A549 (cell line): ENCODE measurements around the gene PAFAH1B2. TPM values are rescaled to one million over a fixed set of nuclear protein-coding genes. Genes with fewer than 3 reads are reported as not detected.

ENCODE experiments used
- ATAC-seq, 2 experiments: fragments of 200-7000 bp in 1 of 2; fragments of >200 bp in 1 of 2; cut with Nextera tagmentation in 1 of 2; cut with Tn5 transposase in 1 of 2; 3 replicates each; pipeline versions ENCODE4 v1.8.0 to v1.9.1; 2018 to 2020; ENCODE audit warnings: mild to moderate bottlenecking in 1 of 2, moderate library complexity in 1 of 2
- CTCF ChIA-PET: fragments of 300-600 bp; sonication (Branson Sonifier 250); formaldehyde crosslinking; extraction: SDS; loops from one replicate; lab custom pipeline; 2021; ENCODE audit warnings: antibody characterized with exemption, inconsistent platforms; lab: Yijun Ruan, JAX
- POLR2A ChIA-PET: fragments of 350-600 bp; formaldehyde crosslinking; extraction: SDS; loops from one replicate; lab custom pipeline; 2021; ENCODE audit warnings: antibody characterized with exemption, inconsistent platforms; lab: Yijun Ruan, JAX
- DNase-seq, 2 experiments: peaks; one replicate each; pipeline versions ENCODE4 v3.0.0 to v3.0.0-alpha.2; 2011 to 2016; ENCODE audit warnings: low read depth in 1 of 2, low spot score in 1 of 2
- FAIRE-seq: peaks from 2 replicates; lab custom pipeline; 2011; peaks lifted over from hg19 to GRCh38; lab: Jason Lieb, UNC
- H3K27ac ChIP-seq, 2 experiments: fragments of >200 bp; sonication (Bioruptor Twin); formaldehyde crosslinking; 3 replicates each; pipeline ENCODE4 v1.5.1; 2016 to 2017
- H3K4me1 ChIP-seq: fragments of >200 bp; sonication (Bioruptor Twin); formaldehyde crosslinking; 3 replicates; pipeline ENCODE4 v1.6.1; 2016
- H3K4me2 ChIP-seq: fragments of >200 bp; sonication (Bioruptor Twin); formaldehyde crosslinking; 3 replicates; pipeline ENCODE4 v1.6.1; 2016
- H3K4me3 ChIP-seq: fragments of >200 bp; sonication (Bioruptor Twin); formaldehyde crosslinking; 3 replicates; pipeline ENCODE4 v1.5.1; 2016
- H3K9me3 ChIP-seq: fragments of >200 bp; sonication (Bioruptor Twin); formaldehyde crosslinking; 3 replicates; pipeline ENCODE4 v1.6.1; 2016
- CBX2 ChIP-seq: fragments of 200-600 bp; sonication (generic); IDR thresholded peaks from 2 replicates; pipeline ENCODE4 v1.6.1; 2016; ENCODE audit warnings: low read depth, mild to moderate bottlenecking, borderline replicate concordance
- CBX8 ChIP-seq: fragments of 200-600 bp; sonication (generic); IDR thresholded peaks from 2 replicates; pipeline ENCODE4 v1.6.1; 2016
- CHD2 ChIP-seq: fragments of 150-350 bp; IDR thresholded peaks from 2 replicates; pipeline ENCODE4 v1.6.1; 2014; ENCODE audit warnings: low read length; ENCODE audit not compliant: partially characterized antibody
- CHD4 ChIP-seq: fragments of 200-600 bp; sonication (generic); IDR thresholded peaks from 2 replicates; pipeline ENCODE4 v1.6.1; 2016; ENCODE audit warnings: antibody characterized with exemption, mild to moderate bottlenecking, borderline replicate concordance
- FOSL2 ChIP-seq, 2 experiments: fragments of 450-650 bp in 1 of 2; fragments of >200 bp in 1 of 2; sonication (Bioruptor Twin) in 1 of 2; formaldehyde crosslinking; IDR thresholded peaks; 2 replicates each; pipeline versions ENCODE4 v1.5.0 to v1.6.1; 2016 to 2020; ENCODE audit warnings: mild to moderate bottlenecking in 1 of 2, moderate library complexity in 1 of 2
- HDAC2 ChIP-seq: fragments of 200-600 bp; sonication (generic); IDR thresholded peaks from 2 replicates; pipeline ENCODE4 v1.6.1; 2016
- HEYL ChIP-seq: fragments of 250-450 bp; sonication (Bioruptor Pico); IDR thresholded peaks from 2 replicates; pipeline ENCODE4 v1.8.0; 2021; ENCODE audit warnings: mild to moderate bottlenecking, moderate library complexity
- HOXB13 ChIP-seq: fragments of 250-450 bp; sonication (Bioruptor Pico); IDR thresholded peaks from 2 replicates; pipeline ENCODE4 v1.5.0; 2020; ENCODE audit warnings: low read depth, mild to moderate bottlenecking, moderate library complexity
- HOXB5 ChIP-seq: fragments of 250-450 bp; sonication (Bioruptor Pico); IDR thresholded peaks from 2 replicates; pipeline ENCODE4 v1.5.0; 2020; ENCODE audit warnings: mild to moderate bottlenecking, moderate library complexity
- JUN ChIP-seq, 2 experiments: fragments of >200 bp; sonication (Bioruptor Twin); formaldehyde crosslinking; IDR thresholded peaks; 2 replicates in 1 of 2; 3 replicates in 1 of 2; pipeline ENCODE4 v1.6.1; 2016 to 2017
- KDM1A ChIP-seq: fragments of 200-600 bp; sonication (generic); IDR thresholded peaks from 2 replicates; pipeline ENCODE4 v1.6.1; 2016; ENCODE audit warnings: low read depth, mild to moderate bottlenecking
- MAFK ChIP-seq: fragments of 450-650 bp; IDR thresholded peaks from 2 replicates; pipeline ENCODE4 v1.6.1; 2014; ENCODE audit not compliant: partially characterized antibody
- MYC ChIP-seq: IDR thresholded peaks from 2 replicates; pipeline ENCODE4 v1.6.1; 2012; ENCODE audit warnings: mild to moderate bottlenecking, inconsistent platforms, low read length, improper control_type of control experiment, borderline replicate concordance
- POLR2AphosphoS2 ChIP-seq: conservative IDR thresholded peaks from 2 replicates; pipeline ENCODE4 v1.6.1; 2012; ENCODE audit warnings: low read length, improper control_type of control experiment, inconsistent platforms
- RAD21 ChIP-seq, 2 experiments: fragments of >200 bp in 1 of 2; sonication (Bioruptor Twin) in 1 of 2; formaldehyde crosslinking in 1 of 2; IDR thresholded peaks in 1 of 2; conservative IDR thresholded peaks in 1 of 2; 2 replicates in 1 of 2; 3 replicates in 1 of 2; pipeline ENCODE4 v1.6.1; 2012 to 2018; ENCODE audit warnings: inconsistent platforms in 1 of 2
- RARB ChIP-seq: fragments of 250-450 bp; sonication (Bioruptor Pico); IDR thresholded peaks from 2 replicates; pipeline ENCODE4 v1.8.0; 2021; ENCODE audit warnings: mild to moderate bottlenecking, moderate library complexity
- RCOR1 ChIP-seq: fragments of 150-350 bp; IDR thresholded peaks from 2 replicates; pipeline ENCODE4 v1.6.1; 2014; ENCODE audit warnings: antibody characterized with exemption, low read length, low read depth
- RFX5 ChIP-seq: fragments of 450-650 bp; IDR thresholded peaks from 2 replicates; pipeline ENCODE4 v1.7.1; 2014; ENCODE audit warnings: antibody characterized with exemption, mild to moderate bottlenecking, moderate library complexity
- SMC3 ChIP-seq: fragments of >200 bp; sonication (Bioruptor Twin); formaldehyde crosslinking; IDR thresholded peaks from 3 replicates; pipeline ENCODE4 v1.6.1; 2018; ENCODE audit warnings: inconsistent platforms
- TFCP2L1 ChIP-seq: fragments of 250-450 bp; sonication (Bioruptor Pico); IDR thresholded peaks from 2 replicates; pipeline ENCODE4 v1.5.0; 2021; ENCODE audit warnings: mild to moderate bottlenecking
- TP53 ChIP-seq: fragments of 250-450 bp; sonication (Bioruptor Pico); IDR thresholded peaks from 2 replicates; pipeline ENCODE4 v1.5.0; 2021; ENCODE audit warnings: mild to moderate bottlenecking, moderate library complexity
- ZFP36 ChIP-seq: fragments of 450-650 bp; IDR thresholded peaks from 2 replicates; pipeline ENCODE4 v1.6.1; 2014; ENCODE audit warnings: borderline replicate concordance; ENCODE audit not compliant: partially characterized antibody
- ZNF302 ChIP-seq: fragments of 250-450 bp; sonication (Bioruptor Pico); IDR thresholded peaks from 2 replicates; pipeline ENCODE4 v1.9.0; 2021; ENCODE audit warnings: inconsistent platforms, mild to moderate bottlenecking, moderate library complexity
- WGBS: methylation state at CpG from one replicate; pipeline ENCODE4 v1.1.6; 2017; ENCODE audit errors: missing lambda C conversion rate; 5-methylcytosine and 5-hydroxymethylcytosine counted together
- polyA plus RNA-seq, 4 experiments: library from polyadenylated mRNA; depleted of rRNA in 3 of 4; stranded (reverse); fragments of >200 nt; fragmentation: RNase III in 1 of 4; extraction: RNeasy Plus Mini Kit Qiagen cat#74134 plus additional on column Dnase treatment in 1 of 4; gene quantifications; 2 replicates in 3 of 4; 3 replicates in 1 of 4; pipeline ENCODE4 v1.2.3, GENCODE V29; 2011 to 2017
- TF ChIP-seq, protein P1 (sequence below): fragments of >200 bp; sonication (Bioruptor Twin); formaldehyde crosslinking; IDR thresholded peaks from 2 replicates; pipeline ENCODE4 v1.6.1; 2016
- TF ChIP-seq, protein P2 (sequence below): IDR thresholded peaks from 2 replicates; pipeline ENCODE4 v1.6.1; 2012
- TF ChIP-seq, protein P3 (sequence below): IDR thresholded peaks from 2 replicates; pipeline ENCODE4 v1.6.1; 2012

Gene PAFAH1B2
- polyA plus RNA-seq, 2 of the 4 experiments (the other 2 are of a cell fraction), result 32.9 to 55.3 TPM

DNA sequence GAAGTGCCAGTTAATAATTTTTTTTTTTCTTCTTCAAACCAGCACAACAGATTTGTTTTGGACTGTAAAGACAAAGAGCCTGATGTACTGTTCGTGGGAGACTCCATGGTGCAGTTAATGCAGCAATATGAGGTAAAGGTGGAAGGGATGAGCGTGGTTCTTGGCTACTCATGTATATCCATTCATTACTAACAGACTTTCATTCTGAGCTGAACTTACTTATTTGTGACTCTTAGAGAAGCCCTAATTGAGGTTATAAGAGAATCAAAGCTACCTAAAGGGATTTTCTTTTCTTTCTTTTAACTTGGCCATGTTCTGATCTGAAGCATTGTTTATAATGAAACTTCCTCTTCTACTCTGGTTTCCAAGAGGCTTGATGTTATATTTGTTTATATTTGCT is 15.8 kb downstream of the PAFAH1B2 start:
- no peak for DNase-seq
- FAIRE-seq, result no peak
- Histone ChIP-seq H3K4me1 (peaks cover 8% of the 10 kb centered on the region; the same call in 1 of the 3 replicates), H3K4me3 (no peak overlapping the region), H3K4me2 (no peak overlapping the region), H3K9me3 (no peaks in the 10 kb centered on the region), H3K27ac (no peak overlapping the region)
- ChIA-PET CTCF (no interaction called here), POLR2A (no interaction called here)
- no peak for ATAC-seq
- WGBS, result 94% methylated on average over 2 of the region's 2 CpGs
- no peak for TF ChIP-seq CHD2
- no peak for TF ChIP-seq RFX5
- no peak for TF ChIP-seq CBX2
- no peak for TF ChIP-seq TP53
- TF ChIP-seq HDAC2, result no peak
- no peak for TF ChIP-seq RARB (CRISPR knock-in tag)
- TF ChIP-seq, protein P1, sequence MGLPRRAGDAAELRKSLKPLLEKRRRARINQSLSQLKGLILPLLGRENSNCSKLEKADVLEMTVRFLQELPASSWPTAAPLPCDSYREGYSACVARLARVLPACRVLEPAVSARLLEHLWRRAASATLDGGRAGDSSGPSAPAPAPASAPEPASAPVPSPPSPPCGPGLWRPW, result no peak
- no peak for TF ChIP-seq MAFK
- TF ChIP-seq HOXB13 (CRISPR knock-in tag), result no peak
- TF ChIP-seq MYC, result no peak
- no peak for TF ChIP-seq TFCP2L1
- TF ChIP-seq CHD4, result no peak
- no peak for TF ChIP-seq RCOR1
- TF ChIP-seq HOXB5 (CRISPR knock-in tag), result no peak
- no peak for TF ChIP-seq KDM1A
- TF ChIP-seq, protein P2, sequence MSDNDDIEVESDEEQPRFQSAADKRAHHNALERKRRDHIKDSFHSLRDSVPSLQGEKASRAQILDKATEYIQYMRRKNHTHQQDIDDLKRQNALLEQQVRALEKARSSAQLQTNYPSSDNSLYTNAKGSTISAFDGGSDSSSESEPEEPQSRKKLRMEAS, result no peak
- no peak for TF ChIP-seq HEYL
- no peak for TF ChIP-seq JUN (IDR thresholded peaks at IDR 0.05)
- TF ChIP-seq SMC3, result no peak
- no peak for TF ChIP-seq ZNF302 (CRISPR knock-in tag)
- TF ChIP-seq, all 56 proteins: peak for 0

DNA sequence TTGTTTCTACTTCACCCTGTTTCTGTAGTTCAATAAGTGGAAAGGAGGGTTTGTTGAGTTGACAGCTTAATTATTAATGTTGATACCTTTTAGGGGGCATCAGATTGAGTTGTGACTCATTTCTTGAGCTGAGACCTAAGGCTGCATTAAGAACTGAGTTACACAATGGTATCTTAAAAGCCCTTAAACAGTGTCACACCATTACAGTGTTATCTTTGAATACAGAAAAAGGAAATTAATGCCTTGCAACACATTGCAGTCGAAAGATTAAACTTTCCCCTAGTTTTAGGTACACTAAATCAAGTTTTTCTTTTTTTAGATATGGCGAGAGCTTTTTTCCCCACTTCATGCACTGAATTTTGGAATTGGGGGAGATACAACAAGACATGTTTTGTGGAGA is 16.7 kb downstream of the PAFAH1B2 start:
- Histone ChIP-seq H3K27ac (no peak overlapping the region), H3K4me3 (no peak overlapping the region), H3K4me2 (no peak overlapping the region), H3K4me1 (peaks cover 8% of the 10 kb centered on the region; the same call in 1 of the 3 replicates), H3K9me3 (no peaks in the 10 kb centered on the region)
- FAIRE-seq (no peak), DNase-seq (no peak), ATAC-seq (no peak)
- ChIA-PET POLR2A (no interaction called here), CTCF (interaction anchor here (1.0 kb wide), 1 partner anchor 19 kb away, joined by 3 read pairs; no protein-coding TSS in a partner anchor)
- TF ChIP-seq SMC3 (no peak), FOSL2 (IDR thresholded peaks at IDR 0.05) (no peak), FOSL2 (CRISPR knock-in tag; IDR thresholded peaks at IDR 0.05) (no peak), HOXB5 (CRISPR knock-in tag) (no peak), CBX8 (no peak), ZFP36 (no peak), POLR2AphosphoS2 (no peak), RARB (CRISPR knock-in tag) (no peak), CHD2 (no peak), KDM1A (no peak), ZNF302 (CRISPR knock-in tag) (no peak), RAD21 (conservative IDR thresholded peaks at IDR 0.05 in 1 of 2, IDR thresholded peaks at IDR 0.05 in 1 of 2) (no peak)
- TF ChIP-seq, protein P2, result no peak
- TF ChIP-seq, protein P1, result no peak
- TF ChIP-seq, protein P3, sequence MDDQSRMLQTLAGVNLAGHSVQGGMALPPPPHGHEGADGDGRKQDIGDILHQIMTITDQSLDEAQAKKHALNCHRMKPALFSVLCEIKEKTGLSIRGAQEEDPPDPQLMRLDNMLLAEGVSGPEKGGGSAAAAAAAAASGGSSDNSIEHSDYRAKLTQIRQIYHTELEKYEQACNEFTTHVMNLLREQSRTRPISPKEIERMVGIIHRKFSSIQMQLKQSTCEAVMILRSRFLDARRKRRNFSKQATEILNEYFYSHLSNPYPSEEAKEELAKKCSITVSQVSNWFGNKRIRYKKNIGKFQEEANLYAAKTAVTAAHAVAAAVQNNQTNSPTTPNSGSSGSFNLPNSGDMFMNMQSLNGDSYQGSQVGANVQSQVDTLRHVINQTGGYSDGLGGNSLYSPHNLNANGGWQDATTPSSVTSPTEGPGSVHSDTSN, result no peak
- 87% methylated on average over 2 of the region's 2 CpGs for WGBS
